Fibroblast of peridontal ligament (primary cell): ENCODE measurements around the gene VPS18.

Experiments used
- DNase-seq: peaks from one replicate; pipeline ENCODE4 v3.0.0-alpha.2; 2010; ENCODE audit errors: extremely low read depth

VPS18 gene

GRCh38 chr15:40936709-40937666, 42.7 kb downstream of the VPS18 start:
- no peak for DNase-seq

GRCh38 chr15:40937762-40938535, 43.7 kb downstream of the VPS18 start:
- no peak for DNase-seq

- no peak for DNase-seq
Observed at GRCh38 chr15:40938536-40938870, 44.3 kb downstream of the VPS18 start.

GRCh38 chr15:40940296-40940801, 46.1 kb downstream of the VPS18 start:
- no peak for DNase-seq

GRCh38 chr15:40941068-40941527, 46.8 kb downstream of the VPS18 start:
- no peak for DNase-seq

GRCh38 chr15:40941528-40942336, 47.5 kb downstream of the VPS18 start:
- DNase-seq = peak; percentile 58

GRCh38 chr15:40942337-40942854, 48.1 kb downstream of the VPS18 start:
- no peak for DNase-seq

GRCh38 chr15:40942878-40943277, 48.6 kb downstream of the VPS18 start:
- no peak for DNase-seq

- no peak for DNase-seq
Observed at GRCh38 chr15:40943764-40944365, 49.6 kb downstream of the VPS18 start.

GRCh38 chr15:40944510-40945296, 50.5 kb downstream of the VPS18 start:
- no peak for DNase-seq

- no peak for DNase-seq
Observed at GRCh38 chr15:40948706-40949473, 54.6 kb downstream of the VPS18 start.

GRCh38 chr15:40949756-40950207, 55.5 kb downstream of the VPS18 start:
- no peak for DNase-seq

- no peak for DNase-seq
Observed at GRCh38 chr15:40951764-40952163, 57.5 kb downstream of the VPS18 start.

- DNase-seq = no peak
Observed at GRCh38 chr15:40952301-40952900, 58.2 kb downstream of the VPS18 start.

GRCh38 chr15:40952901-40953712, 58.9 kb downstream of the VPS18 start, which contains the start of gene CHAC1:
TSS of gene CHAC1 (plus strand) at chr15:40953471. CDS start at chr15:40953584, 113 bp downstream.
- peak; percentile 93 for DNase-seq
